ENCODE data around the gene HOXA13.

The HOXA13 gene

GRCh38 chr7:27157702-27158431 is 42.0 kb downstream of the HOXA13 start:
- FAIRE-seq: no peak

DNA sequence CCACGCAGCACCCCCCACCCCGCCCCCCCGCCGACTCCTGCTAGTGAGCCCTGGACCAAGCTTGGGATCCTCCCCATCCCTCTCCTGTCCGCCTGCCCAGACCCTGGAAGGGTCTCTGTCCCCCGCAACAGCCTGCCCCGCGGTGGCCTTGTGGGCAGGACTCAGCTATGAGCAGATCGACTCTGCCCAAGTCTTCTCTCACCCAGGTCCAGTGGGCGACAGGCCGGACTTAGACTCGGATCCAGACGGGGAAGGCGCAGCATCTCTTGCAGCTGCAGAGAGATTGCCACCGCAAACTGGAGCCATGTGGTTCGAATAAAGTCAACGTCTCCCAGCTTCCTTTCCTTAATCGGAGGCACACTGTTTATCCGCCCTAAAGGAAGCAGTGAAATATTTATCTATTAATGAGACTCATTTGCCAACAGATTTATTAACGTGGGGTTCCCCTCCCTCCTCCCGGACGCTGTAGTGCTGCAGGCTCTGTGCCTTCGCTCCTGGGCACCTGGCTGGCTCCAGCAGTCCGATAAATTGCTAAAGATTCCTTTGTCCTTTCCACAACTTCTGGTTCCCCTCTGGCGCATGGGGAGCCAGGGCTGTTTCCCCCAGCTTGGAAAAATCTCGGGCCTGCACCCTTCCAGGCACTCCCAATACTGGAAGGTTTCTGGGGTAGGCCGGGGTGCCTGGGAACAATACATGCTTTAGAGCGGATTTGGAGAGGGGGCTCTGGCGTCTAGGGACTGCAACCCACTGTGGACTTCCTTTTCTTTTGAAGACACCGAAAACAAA is 42.8 kb downstream of the HOXA13 start:
- no peak for FAIRE-seq

DNA sequence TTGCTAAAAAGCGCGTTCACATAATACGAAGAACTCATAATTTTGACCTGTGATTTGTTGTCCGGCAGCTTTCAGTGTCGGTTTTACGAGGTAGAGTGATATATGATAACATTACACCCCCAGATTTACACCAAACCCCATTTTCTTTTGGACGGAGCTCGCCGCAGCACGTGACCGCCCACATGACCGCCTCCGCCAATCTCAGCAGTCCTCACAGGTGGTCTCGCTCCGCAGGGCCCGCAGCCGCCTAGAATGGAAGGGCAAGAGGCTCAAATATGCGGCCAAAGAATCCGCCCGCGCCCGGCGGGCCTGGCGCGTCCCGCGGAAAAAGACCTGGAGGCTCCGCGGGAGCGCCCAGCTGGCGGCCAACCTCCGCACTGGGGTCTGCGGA is 43.4 kb downstream of the HOXA13 start, which contains the start of gene HOXA7:
TSS of gene HOXA7 (minus strand) at position 168 of the 391 bp plus-strand sequence. CDS start at position 38, 130 bp downstream.
- FAIRE-seq: no peak

- FAIRE-seq: no peak
These were observed 43.9 kb downstream of the HOXA13 start for GRCh38 chr7:27155816-27156507.

GRCh38 chr7:27154901-27155815 is 44.7 kb downstream of the HOXA13 start:
- no peak for FAIRE-seq

GRCh38 chr7:27154369-27154768 is 45.5 kb downstream of the HOXA13 start:
- FAIRE-seq: no peak

DNA sequence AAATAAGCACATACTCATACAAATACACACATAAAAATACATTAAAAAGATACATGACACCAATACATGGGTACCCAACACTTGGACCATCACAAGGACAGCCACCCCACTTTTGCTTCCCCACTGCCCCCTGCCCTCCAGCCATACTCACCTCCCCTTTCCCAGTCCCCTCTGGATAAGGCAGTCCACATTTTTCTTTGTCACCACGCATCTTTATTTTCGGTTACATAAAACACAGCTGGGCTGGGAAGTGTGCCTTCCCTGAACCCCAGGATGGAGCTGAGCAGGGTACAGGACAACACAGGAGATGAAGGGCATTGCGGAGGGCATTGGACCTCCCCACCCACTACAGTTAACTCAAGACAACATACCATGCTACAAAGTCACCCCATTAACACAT is 46.4 kb downstream of the HOXA13 start:
- no peak for FAIRE-seq

- no peak for FAIRE-seq
These were observed 47.0 kb downstream of the HOXA13 start for GRCh38 chr7:27152816-27153442.

GRCh38 chr7:27151931-27152815 is 47.7 kb downstream of the HOXA13 start, which contains the start of gene HOXA3:
TSS of gene HOXA3 (minus strand) at chr7:27152583. CDS start at chr7:27110640, 41,943 bp downstream.
- peak; percentile 92 for FAIRE-seq

DNA sequence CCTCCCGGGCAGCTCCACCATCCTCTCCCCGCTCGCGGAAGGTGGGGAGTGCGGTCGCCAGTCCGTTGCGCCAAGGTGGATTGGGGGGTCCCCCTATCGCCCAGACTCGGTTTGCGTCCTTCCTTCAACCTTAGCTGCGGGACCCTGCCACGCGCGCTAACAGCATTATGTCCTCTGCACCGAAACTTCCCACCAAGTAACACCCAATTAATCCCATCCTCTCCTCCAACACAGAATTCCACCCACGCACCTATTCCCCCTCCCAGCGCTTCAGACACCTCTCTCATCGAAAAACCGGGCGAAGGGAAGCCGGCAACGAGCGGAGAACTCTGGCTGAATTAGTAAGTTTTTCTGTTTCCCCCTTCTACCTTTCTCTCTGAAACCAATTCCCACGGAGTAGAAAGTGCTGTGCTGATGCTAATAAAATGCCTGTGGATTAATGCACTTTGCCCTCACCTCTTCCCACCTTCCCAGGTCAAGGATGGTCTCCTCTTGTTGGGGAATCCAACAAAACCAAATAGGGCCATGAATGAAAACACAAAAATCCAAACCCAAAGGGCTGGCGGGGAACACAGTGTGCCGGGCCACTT is 48.5 kb downstream of the HOXA13 start:
- no peak for FAIRE-seq

GRCh38 chr7:27150568-27151340 is 49.1 kb downstream of the HOXA13 start:
- FAIRE-seq: no peak

GRCh38 chr7:27149842-27150567 is 49.9 kb downstream of the HOXA13 start:
- no peak for FAIRE-seq

GRCh38 chr7:27148756-27149641 is 50.9 kb downstream of the HOXA13 start:
- FAIRE-seq: no peak

DNA sequence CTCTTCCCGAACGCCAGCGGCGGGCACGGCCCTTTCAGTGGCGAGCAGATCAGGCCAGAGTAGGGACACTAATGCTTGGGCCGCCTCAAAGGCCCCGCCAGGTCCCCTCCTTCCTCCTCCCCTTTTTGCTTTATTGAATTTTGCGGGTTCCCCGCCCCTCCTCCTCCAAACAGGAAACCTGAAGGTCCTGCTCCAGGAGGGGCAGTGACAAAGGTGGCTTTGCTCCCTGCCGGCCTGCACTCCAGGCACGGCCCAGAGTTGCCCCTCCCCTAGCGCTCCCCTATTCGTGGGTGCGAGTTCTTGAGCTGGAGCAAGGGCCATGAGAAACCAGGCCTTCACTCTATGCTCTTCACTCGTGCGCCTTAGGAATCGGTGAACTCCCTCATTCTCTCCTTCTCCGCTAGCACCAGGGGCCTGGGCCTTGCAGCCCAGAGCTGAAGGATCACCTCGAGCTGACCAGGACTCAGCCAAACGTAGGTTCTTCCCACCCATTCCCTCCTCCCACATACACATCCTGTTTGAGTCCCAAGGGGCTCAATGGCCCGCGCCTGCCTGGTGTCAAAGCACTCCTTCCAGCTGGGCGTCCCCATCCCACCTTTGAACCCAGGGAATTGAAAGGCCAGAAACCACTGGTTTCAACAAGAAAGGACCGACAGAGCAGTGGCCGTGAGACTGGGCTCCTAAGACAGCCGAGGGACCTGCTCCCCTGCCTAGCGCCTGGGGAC is 51.7 kb downstream of the HOXA13 start:
- FAIRE-seq: no peak

DNA sequence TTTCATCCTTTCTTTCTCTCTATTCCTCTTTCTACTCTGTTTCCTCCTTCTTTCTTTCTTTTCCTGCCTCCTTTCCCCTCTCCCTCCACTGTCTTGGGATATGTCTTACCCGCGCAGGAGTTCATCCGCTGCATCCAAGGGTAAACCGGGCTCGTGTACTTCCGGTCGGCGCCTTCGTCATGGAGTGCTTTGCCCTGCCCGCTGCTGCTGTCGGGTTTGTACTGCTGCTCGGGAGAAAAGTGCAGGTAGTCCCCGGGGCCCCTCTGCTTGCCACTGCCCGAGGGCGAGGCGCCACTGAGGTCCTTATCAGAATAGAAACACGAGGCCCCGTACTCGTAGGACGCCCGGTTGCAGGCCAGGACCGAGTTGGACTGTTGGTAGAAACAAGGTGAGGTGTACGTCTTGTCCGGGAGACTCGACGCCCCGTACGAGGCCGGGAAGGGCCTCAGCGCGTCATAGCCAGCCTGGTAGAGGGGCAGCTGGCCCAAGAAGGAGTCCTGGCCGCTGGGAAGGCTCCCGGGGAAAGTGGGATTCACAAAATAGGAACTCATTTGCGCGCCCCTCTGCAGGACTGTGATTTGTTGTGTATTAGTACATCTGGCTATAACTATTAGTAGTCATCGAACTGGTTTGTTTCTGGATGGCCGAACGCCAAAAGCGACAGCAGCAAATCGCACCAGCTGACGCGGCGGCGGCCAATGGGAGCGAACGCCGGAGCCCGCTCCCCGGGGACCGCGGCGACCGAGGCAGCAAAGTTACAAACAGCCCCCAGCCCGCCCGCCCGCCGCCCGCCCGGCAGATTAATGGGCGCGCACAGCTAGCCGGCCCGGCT is 52.5 kb downstream of the HOXA13 start, which contains the start of gene HOXA6:
TSS of gene HOXA6 (minus strand) at position 576 of the 832 bp plus-strand sequence. CDS start at position 551, 25 bp downstream.
- no peak for FAIRE-seq
